Suprapubic skin (tissue), 3 donors: ENCODE measurements around the gene GFOD1.

ENCODE experiments used
- POLR2AphosphoS5 ChIP-seq, 3 donors: sonication (generic); formaldehyde crosslinking; IDR thresholded peaks; one replicate each; pipeline ENCODE4 v1.6.1; 2017; ENCODE audit warnings: antibody characterized with exemption in 3 of 3
- TF ChIP-seq, protein P1 (sequence below), 2 donors: fragments of 200-600 bp in 1 of 2; fragments of 450-650 bp in 1 of 2; sonication (generic) in 1 of 2; IDR thresholded peaks; one replicate each; pipeline ENCODE4 v1.5.1; 2016 to 2019; ENCODE audit warnings: antibody characterized with exemption in 2 of 2, mild to moderate bottlenecking in 1 of 2, moderate library complexity in 1 of 2

DNA sequence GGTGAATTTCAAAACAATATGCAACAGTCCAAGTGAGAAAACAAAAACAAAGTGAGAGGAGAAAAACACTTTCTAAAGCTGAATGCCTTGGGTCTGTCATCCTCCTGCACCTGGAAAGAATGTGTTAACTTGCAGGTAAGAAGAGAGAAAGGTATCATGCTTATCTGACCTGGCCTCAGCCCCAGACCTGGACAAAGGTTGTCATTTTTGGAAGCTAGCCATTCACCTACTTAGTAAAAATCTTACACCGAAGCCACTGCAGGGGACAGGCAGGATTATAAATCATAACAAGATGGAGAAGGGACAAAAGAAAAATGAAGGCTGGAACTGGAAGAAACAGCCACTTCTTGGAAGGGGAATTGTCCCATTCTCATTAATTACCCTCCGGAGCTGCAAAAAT lies 69.4 kb downstream of the GFOD1 start:
- TF ChIP-seq, protein P1, sequence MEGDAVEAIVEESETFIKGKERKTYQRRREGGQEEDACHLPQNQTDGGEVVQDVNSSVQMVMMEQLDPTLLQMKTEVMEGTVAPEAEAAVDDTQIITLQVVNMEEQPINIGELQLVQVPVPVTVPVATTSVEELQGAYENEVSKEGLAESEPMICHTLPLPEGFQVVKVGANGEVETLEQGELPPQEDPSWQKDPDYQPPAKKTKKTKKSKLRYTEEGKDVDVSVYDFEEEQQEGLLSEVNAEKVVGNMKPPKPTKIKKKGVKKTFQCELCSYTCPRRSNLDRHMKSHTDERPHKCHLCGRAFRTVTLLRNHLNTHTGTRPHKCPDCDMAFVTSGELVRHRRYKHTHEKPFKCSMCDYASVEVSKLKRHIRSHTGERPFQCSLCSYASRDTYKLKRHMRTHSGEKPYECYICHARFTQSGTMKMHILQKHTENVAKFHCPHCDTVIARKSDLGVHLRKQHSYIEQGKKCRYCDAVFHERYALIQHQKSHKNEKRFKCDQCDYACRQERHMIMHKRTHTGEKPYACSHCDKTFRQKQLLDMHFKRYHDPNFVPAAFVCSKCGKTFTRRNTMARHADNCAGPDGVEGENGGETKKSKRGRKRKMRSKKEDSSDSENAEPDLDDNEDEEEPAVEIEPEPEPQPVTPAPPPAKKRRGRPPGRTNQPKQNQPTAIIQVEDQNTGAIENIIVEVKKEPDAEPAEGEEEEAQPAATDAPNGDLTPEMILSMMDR (IDR thresholded peaks at IDR 0.05) = no peak
- TF ChIP-seq POLR2AphosphoS5 (IDR thresholded peaks at IDR 0.05) = no peak
